OCI-LY1 (cell line): ENCODE data around the gene PPM1B.

Experiments
- H2AFZ ChIP-seq: fragments of 200-600 bp; sonication (generic), shearing (Covaris generic); 2 replicates; pipeline ENCODE4 v1.6.0; 2014; ENCODE audit warnings: antibody characterized with exemption, mild to moderate bottlenecking, low read length
- H3F3A ChIP-seq: fragments of 200-600 bp; sonication (generic), shearing (Covaris generic); 2 replicates; pipeline ENCODE4 v1.6.0; 2014; ENCODE audit warnings: mild to moderate bottlenecking, antibody characterized with exemption, low read length, moderate library complexity; ENCODE audit not compliant: insufficient read depth
- H3K27ac ChIP-seq: fragments of 200-600 bp; sonication (generic); 2 replicates; pipeline ENCODE4 v1.5.1; 2014; ENCODE audit warnings: low read length, mixed run types, mild to moderate bottlenecking, low read depth; ENCODE audit not compliant: poor library complexity, severe bottlenecking
- H3K27me3 ChIP-seq: fragments of 200-600 bp; sonication (generic); 2 replicates; pipeline ENCODE4 v1.6.0; 2014; ENCODE audit warnings: antibody characterized with exemption, mild to moderate bottlenecking, low read length, moderate library complexity; ENCODE audit not compliant: insufficient read depth
- H3K36me3 ChIP-seq: fragments of 200-600 bp; sonication (generic); 2 replicates; pipeline ENCODE4 v1.6.1; 2014; ENCODE audit warnings: mild to moderate bottlenecking, antibody characterized with exemption, low read length, moderate library complexity, mixed read lengths; ENCODE audit not compliant: insufficient read depth
- H3K4me1 ChIP-seq: fragments of 200-600 bp; sonication (generic); 2 replicates; pipeline ENCODE4 v1.5.1; 2014; ENCODE audit warnings: mild to moderate bottlenecking, low read length, moderate library complexity; ENCODE audit not compliant: insufficient read depth, severe bottlenecking
- H3K4me2 ChIP-seq: fragments of 200-600 bp; sonication (generic), shearing (Covaris generic); 2 replicates; pipeline ENCODE4 v1.6.1; 2014; ENCODE audit warnings: low read length
- H3K4me3 ChIP-seq: fragments of 200-600 bp; sonication (generic); 2 replicates; pipeline ENCODE4 v1.5.1; 2014; ENCODE audit warnings: low read length, low read depth, mild to moderate bottlenecking, mixed read lengths; ENCODE audit not compliant: poor library complexity, severe bottlenecking
- H3K79me2 ChIP-seq: fragments of 200-600 bp; shearing (Covaris generic); 2 replicates; pipeline ENCODE4 v1.6.1; 2016; ENCODE audit warnings: mixed run types, low read length, mixed read lengths; ENCODE audit not compliant: insufficient read depth
- H3K9ac ChIP-seq: fragments of 200-600 bp; sonication (generic), shearing (Covaris generic); 2 replicates; pipeline ENCODE4 v1.6.1; 2014; ENCODE audit warnings: mild to moderate bottlenecking, low read length, mixed read lengths
- H3K9me2 ChIP-seq: fragments of 200-600 bp; sonication (generic), shearing (Covaris generic); 2 replicates; pipeline ENCODE4 v1.6.1; 2014; ENCODE audit warnings: low read depth, mild to moderate bottlenecking, low read length, mixed read lengths
- H3K9me3 ChIP-seq: fragments of 200-600 bp; shearing (Covaris generic); 2 replicates; pipeline ENCODE4 v1.6.1; 2014; ENCODE audit warnings: low read length, mixed read lengths
- H4K20me1 ChIP-seq: fragments of 200-600 bp; sonication (generic), shearing (Covaris generic); 2 replicates; pipeline ENCODE4 v1.6.0; 2016; ENCODE audit warnings: mild to moderate bottlenecking, low read length; ENCODE audit not compliant: insufficient read depth
- CTCF ChIP-seq: fragments of 200-600 bp; sonication (generic), shearing (Covaris generic); IDR thresholded peaks from 2 replicates; pipeline ENCODE4 v1.5.1; 2017; ENCODE audit warnings: mild to moderate bottlenecking, antibody characterized with exemption, low read length, moderate library complexity, mixed read lengths
- EZH2 ChIP-seq: fragments of 200-600 bp; sonication (generic), shearing (Covaris generic); IDR thresholded peaks from 2 replicates; pipeline ENCODE4 v1.8.0; 2017; ENCODE audit warnings: borderline replicate concordance, mixed run types, mild to moderate bottlenecking, antibody characterized with exemption, low read length, moderate library complexity, mixed read lengths

PPM1B gene

GRCh38 chr2:44244135-44244871 lies 75.6 kb downstream of the PPM1B start:
- H3K79me2 ChIP-seq = no peaks in the 10 kb centered on the region
- H3K9me3 ChIP-seq = no peaks in the 10 kb centered on the region
- no peak overlapping the region; the same call in 1 of the 2 replicates for H3K9ac ChIP-seq
- no peaks in the 10 kb centered on the region for H3K9me2 ChIP-seq
- H3K4me2 ChIP-seq = peak overlapping the region; percentile 33; the same call in 1 of the 2 replicates
- no peak overlapping the region for H3K4me3 ChIP-seq
- H3F3A ChIP-seq = no peaks in the 10 kb centered on the region
- H3K27me3 ChIP-seq = no peaks in the 10 kb centered on the region
- no peaks in the 10 kb centered on the region for H4K20me1 ChIP-seq
- H2AFZ ChIP-seq = no peak overlapping the region
- H3K36me3 ChIP-seq = no peaks in the 10 kb centered on the region
- H3K4me1 ChIP-seq = peaks cover 7% of the 10 kb centered on the region
- TF ChIP-seq EZH2 (no peak), CTCF (no peak)
- H3K27ac ChIP-seq = no peak overlapping the region

GRCh38 chr2:44245083-44245861 lies 76.6 kb downstream of the PPM1B start:
- Histone ChIP-seq H3K79me2 (no peaks in the 10 kb centered on the region), H3K4me3 (no peak overlapping the region), H3K27ac (no peak overlapping the region), H3K9ac (no peak overlapping the region), H3K27me3 (no peaks in the 10 kb centered on the region), H3K9me2 (no peaks in the 10 kb centered on the region), H2AFZ (no peak overlapping the region), H3K36me3 (no peaks in the 10 kb centered on the region), H4K20me1 (no peaks in the 10 kb centered on the region), H3F3A (no peaks in the 10 kb centered on the region), H3K4me1 (peaks cover 7% of the 10 kb centered on the region), H3K4me2 (no peak overlapping the region), H3K9me3 (no peaks in the 10 kb centered on the region)
- TF ChIP-seq EZH2 (no peak), CTCF (no peak)

GRCh38 chr2:44246436-44246835 lies 77.8 kb downstream of the PPM1B start:
- Histone ChIP-seq H3K9ac (no peak overlapping the region), H3K27ac (no peak overlapping the region), H2AFZ (no peak overlapping the region), H3K9me2 (no peaks in the 10 kb centered on the region), H3K79me2 (no peaks in the 10 kb centered on the region), H3K27me3 (no peaks in the 10 kb centered on the region), H3F3A (no peaks in the 10 kb centered on the region), H3K4me1 (peaks cover 7% of the 10 kb centered on the region), H3K9me3 (no peaks in the 10 kb centered on the region), H3K4me2 (no peak overlapping the region), H3K36me3 (no peaks in the 10 kb centered on the region), H3K4me3 (no peak overlapping the region), H4K20me1 (no peaks in the 10 kb centered on the region)
- TF ChIP-seq EZH2 = no peak
- no peak for TF ChIP-seq CTCF
